Peyer's patch (tissue), 4 donors: ENCODE results near the gene TACC2.

ENCODE experiments used
- POLR2A ChIP-seq, 2 donors: fragments of 450-650 bp; IDR thresholded peaks; one replicate each; pipeline ENCODE4 v1.5.1; 2017; ENCODE audit warnings: antibody characterized with exemption in 2 of 2, mild to moderate bottlenecking in 2 of 2, moderate library complexity in 2 of 2
- TF ChIP-seq, protein P1 (sequence below), 6 experiments: fragments of 450-650 bp in 4 of 6; fragments of 200-600 bp in 2 of 6; sonication (generic) in 1 of 6; IDR thresholded peaks; one replicate each; pipeline ENCODE4 v1.5.1; 2017 to 2019; ENCODE audit warnings: antibody characterized with exemption in 6 of 6, mild to moderate bottlenecking in 3 of 6, moderate library complexity in 1 of 6

DNA sequence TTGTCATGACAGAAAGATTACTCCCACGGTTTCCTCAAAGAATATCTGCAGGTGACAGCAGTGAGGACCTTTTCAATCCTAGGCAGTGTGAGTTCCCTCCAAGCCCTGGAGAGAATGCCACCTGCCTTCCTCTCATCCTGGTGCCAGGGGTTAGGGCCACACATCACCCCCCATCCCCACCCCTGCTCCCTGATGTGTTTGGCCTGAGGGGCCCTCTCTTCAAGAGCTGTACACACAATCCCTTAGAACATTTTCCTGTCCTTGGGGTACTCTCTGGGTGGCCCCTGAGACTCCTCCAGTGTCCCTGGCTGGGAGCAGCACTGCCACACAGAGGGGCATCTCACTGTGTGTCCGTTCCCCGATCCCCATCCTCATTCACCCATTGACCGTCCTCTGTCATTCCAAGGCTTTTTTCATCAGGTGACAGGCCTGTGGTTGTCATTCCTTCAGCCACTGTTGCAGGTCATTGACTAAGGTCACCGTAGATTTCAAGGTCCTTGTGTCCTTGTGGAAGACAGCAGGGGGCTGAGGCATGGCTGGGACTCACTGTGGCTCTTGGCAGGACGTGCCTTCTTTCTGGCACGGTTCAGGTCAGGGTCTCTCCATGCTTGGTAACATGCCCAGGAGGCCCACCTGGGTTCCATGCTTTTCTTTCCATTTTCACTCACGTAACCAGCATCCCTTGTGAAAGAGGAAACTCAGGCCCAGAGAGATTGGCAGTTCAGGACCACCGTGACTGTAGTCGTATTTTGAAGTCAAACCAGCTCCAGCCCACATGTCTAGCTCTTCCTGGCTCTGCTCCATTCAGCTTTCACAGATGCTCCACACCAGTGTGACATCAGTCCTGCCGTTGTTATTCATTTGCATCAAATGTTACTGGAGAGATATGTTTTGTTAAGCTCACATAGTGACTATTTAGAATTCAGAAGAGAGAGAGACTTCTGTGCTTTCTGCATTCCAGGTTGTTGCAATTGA lies 255.3 kb downstream of the TACC2 start:
- TF ChIP-seq, protein P1, sequence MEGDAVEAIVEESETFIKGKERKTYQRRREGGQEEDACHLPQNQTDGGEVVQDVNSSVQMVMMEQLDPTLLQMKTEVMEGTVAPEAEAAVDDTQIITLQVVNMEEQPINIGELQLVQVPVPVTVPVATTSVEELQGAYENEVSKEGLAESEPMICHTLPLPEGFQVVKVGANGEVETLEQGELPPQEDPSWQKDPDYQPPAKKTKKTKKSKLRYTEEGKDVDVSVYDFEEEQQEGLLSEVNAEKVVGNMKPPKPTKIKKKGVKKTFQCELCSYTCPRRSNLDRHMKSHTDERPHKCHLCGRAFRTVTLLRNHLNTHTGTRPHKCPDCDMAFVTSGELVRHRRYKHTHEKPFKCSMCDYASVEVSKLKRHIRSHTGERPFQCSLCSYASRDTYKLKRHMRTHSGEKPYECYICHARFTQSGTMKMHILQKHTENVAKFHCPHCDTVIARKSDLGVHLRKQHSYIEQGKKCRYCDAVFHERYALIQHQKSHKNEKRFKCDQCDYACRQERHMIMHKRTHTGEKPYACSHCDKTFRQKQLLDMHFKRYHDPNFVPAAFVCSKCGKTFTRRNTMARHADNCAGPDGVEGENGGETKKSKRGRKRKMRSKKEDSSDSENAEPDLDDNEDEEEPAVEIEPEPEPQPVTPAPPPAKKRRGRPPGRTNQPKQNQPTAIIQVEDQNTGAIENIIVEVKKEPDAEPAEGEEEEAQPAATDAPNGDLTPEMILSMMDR (IDR thresholded peaks at IDR 0.05): no peak
- no peak for TF ChIP-seq POLR2A (IDR thresholded peaks at IDR 0.05)
